Ishikawa (cell line): ENCODE measurements around the gene HOXD8.

ENCODE experiments used
- CEBPB ChIP-seq: IDR thresholded peaks from 2 replicates; pipeline ENCODE4 v1.6.1; 2012
- CREB1 ChIP-seq: IDR thresholded peaks from 2 replicates; pipeline ENCODE4 v1.6.1; 2012; ENCODE audit warnings: low read depth
- EGR1 ChIP-seq: IDR thresholded peaks from 2 replicates; pipeline ENCODE4 v1.6.1; 2012
- EP300 ChIP-seq: IDR thresholded peaks from 2 replicates; pipeline ENCODE4 v1.6.1; 2012; ENCODE audit warnings: borderline replicate concordance
- FOXM1 ChIP-seq: IDR thresholded peaks from 2 replicates; pipeline ENCODE4 v1.6.1; 2012; ENCODE audit warnings: low read depth, borderline replicate concordance
- NFIC ChIP-seq: IDR thresholded peaks from 2 replicates; pipeline ENCODE4 v1.6.1; 2012
- RAD21 ChIP-seq: IDR thresholded peaks from 2 replicates; pipeline ENCODE4 v1.6.1; 2012; ENCODE audit warnings: low read depth
- TAF1 ChIP-seq: IDR thresholded peaks from 2 replicates; pipeline ENCODE4 v1.6.1; 2012; ENCODE audit warnings: low read depth, mild to moderate bottlenecking
- TCF12 ChIP-seq: IDR thresholded peaks from 2 replicates; pipeline ENCODE4 v1.6.1; 2012; ENCODE audit warnings: low read depth
- TEAD4 ChIP-seq: IDR thresholded peaks from 2 replicates; pipeline ENCODE4 v1.6.1; 2012
- YY1 ChIP-seq: IDR thresholded peaks from 2 replicates; pipeline ENCODE4 v1.6.1; 2012; ENCODE audit warnings: low read depth
- ZBTB7A ChIP-seq: IDR thresholded peaks from 2 replicates; pipeline ENCODE4 v1.6.1; 2012; ENCODE audit warnings: low read depth
- TF ChIP-seq, protein P1 (sequence below): IDR thresholded peaks from 2 replicates; pipeline ENCODE4 v1.6.1; 2012
- TF ChIP-seq, protein P2 (sequence below): IDR thresholded peaks from 2 replicates; pipeline ENCODE4 v1.6.1; 2012; ENCODE audit warnings: low read depth, mild to moderate bottlenecking
- TF ChIP-seq, protein P3 (sequence below): IDR thresholded peaks from 2 replicates; pipeline ENCODE4 v1.6.1; 2012

Gene HOXD8

DNA sequence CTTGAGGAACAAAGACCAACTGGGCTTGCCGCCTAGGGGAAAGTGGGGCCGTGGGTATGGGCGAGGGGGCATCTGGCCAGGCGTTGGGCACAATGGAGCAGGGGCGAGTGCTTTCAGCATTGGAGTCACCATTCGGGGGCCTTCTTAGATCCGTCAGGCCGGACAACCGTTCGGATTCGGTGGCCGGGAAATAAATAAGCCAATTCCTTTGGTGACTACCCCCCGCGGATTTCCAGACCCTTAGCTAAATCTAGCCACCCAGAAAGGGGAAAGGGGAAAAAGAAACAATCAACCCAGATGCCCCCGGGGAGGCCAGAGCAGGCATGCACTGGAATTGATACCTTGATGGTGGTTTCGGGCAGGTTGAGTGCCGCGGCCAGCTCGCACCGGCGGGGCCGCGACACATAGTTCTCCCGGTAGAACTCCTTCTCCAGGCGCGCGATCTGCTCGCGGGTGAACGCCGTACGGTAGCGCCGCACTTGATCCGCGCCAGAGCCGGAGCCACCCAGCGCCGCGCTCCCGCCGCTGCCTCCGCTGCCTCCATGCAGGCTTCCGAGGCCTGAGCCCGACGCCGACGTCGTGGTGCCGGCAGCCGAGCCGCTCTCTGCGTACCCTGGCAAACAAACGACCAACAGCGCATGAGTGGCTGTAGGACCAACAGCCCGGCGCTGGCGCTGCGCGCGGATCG, 47.5 kb upstream of the HOXD8 start:
- TF ChIP-seq CREB1 = no peak

DNA sequence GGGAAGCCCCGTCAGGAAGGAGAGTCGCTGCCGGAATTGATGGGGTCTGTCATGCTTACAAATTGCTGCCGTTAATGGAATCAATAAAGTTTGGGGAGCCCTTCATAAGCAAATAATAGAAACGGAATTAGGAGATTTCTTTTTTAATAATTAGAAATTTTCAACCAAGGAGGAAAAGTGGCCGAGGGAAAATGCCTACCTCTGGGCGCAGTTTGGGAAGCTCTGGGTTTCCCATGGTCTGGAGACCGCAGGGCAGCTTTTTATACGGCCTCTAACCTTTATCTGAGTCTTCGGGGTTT, 47.0 kb upstream of the HOXD8 start:
- no peak for TF ChIP-seq RAD21
- no peak for TF ChIP-seq TEAD4
- TF ChIP-seq, protein P1, sequence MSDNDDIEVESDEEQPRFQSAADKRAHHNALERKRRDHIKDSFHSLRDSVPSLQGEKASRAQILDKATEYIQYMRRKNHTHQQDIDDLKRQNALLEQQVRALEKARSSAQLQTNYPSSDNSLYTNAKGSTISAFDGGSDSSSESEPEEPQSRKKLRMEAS = no peak
- no peak for TF ChIP-seq CREB1
- TF ChIP-seq CEBPB = no peak
- no peak for TF ChIP-seq TCF12
- no peak for TF ChIP-seq TAF1
- no peak for TF ChIP-seq EGR1
- no peak for TF ChIP-seq YY1
- TF ChIP-seq, protein P2, sequence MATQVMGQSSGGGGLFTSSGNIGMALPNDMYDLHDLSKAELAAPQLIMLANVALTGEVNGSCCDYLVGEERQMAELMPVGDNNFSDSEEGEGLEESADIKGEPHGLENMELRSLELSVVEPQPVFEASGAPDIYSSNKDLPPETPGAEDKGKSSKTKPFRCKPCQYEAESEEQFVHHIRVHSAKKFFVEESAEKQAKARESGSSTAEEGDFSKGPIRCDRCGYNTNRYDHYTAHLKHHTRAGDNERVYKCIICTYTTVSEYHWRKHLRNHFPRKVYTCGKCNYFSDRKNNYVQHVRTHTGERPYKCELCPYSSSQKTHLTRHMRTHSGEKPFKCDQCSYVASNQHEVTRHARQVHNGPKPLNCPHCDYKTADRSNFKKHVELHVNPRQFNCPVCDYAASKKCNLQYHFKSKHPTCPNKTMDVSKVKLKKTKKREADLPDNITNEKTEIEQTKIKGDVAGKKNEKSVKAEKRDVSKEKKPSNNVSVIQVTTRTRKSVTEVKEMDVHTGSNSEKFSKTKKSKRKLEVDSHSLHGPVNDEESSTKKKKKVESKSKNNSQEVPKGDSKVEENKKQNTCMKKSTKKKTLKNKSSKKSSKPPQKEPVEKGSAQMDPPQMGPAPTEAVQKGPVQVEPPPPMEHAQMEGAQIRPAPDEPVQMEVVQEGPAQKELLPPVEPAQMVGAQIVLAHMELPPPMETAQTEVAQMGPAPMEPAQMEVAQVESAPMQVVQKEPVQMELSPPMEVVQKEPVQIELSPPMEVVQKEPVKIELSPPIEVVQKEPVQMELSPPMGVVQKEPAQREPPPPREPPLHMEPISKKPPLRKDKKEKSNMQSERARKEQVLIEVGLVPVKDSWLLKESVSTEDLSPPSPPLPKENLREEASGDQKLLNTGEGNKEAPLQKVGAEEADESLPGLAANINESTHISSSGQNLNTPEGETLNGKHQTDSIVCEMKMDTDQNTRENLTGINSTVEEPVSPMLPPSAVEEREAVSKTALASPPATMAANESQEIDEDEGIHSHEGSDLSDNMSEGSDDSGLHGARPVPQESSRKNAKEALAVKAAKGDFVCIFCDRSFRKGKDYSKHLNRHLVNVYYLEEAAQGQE = no peak
- TF ChIP-seq FOXM1 = no peak
- TF ChIP-seq, protein P3, sequence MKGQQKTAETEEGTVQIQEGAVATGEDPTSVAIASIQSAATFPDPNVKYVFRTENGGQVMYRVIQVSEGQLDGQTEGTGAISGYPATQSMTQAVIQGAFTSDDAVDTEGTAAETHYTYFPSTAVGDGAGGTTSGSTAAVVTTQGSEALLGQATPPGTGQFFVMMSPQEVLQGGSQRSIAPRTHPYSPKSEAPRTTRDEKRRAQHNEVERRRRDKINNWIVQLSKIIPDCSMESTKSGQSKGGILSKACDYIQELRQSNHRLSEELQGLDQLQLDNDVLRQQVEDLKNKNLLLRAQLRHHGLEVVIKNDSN = no peak
- TF ChIP-seq ZBTB7A = no peak
- TF ChIP-seq NFIC = no peak
- no peak for TF ChIP-seq EP300

DNA sequence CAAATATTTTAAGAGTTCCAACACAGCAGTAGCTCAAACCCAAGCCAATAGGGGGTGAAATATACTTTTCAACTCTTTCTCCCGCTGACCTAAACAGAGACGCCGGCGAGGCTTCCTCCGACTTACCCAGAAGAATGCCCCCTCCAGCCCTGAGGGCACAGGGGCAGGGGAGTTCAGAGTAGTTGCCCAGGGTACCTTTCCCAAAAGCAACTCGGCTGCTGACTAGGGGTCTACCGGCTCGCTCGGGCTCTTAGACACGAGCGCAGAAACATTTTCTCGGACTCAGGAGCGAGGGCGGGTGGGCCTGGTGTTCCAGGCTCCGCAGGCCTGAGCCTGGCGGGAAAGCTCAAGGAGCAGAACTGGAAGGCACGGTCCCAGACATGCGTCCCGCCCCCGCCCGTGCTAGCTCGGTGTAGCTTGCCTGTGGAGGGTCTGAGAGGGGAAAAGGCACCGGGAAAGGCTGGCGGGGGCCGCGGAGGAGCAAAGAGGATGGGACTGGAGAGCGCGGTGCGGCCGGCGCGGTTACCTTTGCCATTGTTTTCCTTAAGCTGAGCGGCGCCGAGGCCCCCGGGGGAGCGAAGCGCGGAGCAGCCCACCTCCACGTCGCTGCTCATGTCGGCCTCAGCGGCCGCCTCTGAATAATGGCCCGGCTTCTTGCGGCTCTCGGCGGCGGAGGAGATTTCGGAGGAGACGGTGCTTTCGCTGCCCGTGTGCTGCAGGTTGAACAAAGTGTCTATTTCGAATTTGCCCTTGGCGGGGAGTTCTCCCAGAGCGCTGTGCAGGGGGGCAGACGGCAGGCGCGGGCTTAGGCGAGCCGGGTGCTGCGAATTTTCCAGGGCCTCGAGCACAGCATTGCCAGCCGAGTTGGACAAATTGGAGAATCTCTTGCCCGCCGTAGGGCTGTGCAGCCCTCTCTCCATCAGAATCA, 46.4 kb upstream of the HOXD8 start:
- TF ChIP-seq YY1 (no peak), TAF1 (no peak), CREB1 (no peak), EP300 (no peak), EGR1 (no peak), TEAD4 (no peak), RAD21 (no peak), FOXM1 (no peak), TCF12 (no peak), ZBTB7A (no peak), CEBPB (no peak), NFIC (no peak)
- TF ChIP-seq, protein P1 = no peak
- TF ChIP-seq, protein P2 = no peak
- TF ChIP-seq, protein P3 = no peak

DNA sequence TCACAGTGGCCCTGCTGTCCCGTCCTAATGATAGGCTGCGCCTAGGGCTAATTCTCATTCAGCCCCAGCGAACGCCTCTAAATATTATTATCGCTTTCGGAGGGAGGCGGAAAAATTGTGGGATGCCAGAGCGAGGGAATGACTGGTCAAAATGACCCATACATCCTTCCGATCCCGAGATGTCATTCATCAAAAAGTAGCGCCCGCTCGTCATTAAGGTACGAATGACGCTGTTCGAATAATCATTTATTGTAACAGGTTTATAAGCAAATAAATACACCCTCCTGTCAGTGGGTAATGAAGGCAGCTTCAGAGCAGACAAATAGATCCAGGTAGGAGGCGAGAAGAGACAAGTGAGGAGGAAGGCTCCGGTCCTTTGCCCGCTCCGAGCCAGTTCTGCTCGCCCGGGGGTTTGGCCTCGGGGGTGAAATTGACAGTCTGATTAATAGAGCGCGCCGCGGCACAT, 45.7 kb upstream of the HOXD8 start, which contains the start of gene EVX2:
Gene EVX2, minus strand, starts transcription at position 167 of the 466 bp plus-strand sequence. CDS start 186 bp downstream, outside the sequence.
- TF ChIP-seq, protein P2 = no peak
- no peak for TF ChIP-seq FOXM1
- no peak for TF ChIP-seq TEAD4
- TF ChIP-seq, protein P3 = no peak
- TF ChIP-seq EGR1 = no peak
- no peak for TF ChIP-seq CREB1
- no peak for TF ChIP-seq RAD21
- TF ChIP-seq TCF12 = no peak
- no peak for TF ChIP-seq EP300
- TF ChIP-seq YY1 = no peak
- TF ChIP-seq, protein P1 = no peak
- TF ChIP-seq NFIC = no peak
- TF ChIP-seq ZBTB7A = no peak
- TF ChIP-seq CEBPB = no peak
- TF ChIP-seq TAF1 = no peak
